GM12873 (cell line): ENCODE data around the gene IL10RB.

ENCODE experiments used
- CTCF ChIP-seq: IDR thresholded peaks from 2 replicates; pipeline ENCODE4 v1.5.1; 2012; ENCODE audit warnings: low read depth, mild to moderate bottlenecking, moderate library complexity, low read length, control low read depth; ENCODE audit not compliant: insufficient read depth; ENCODE audit errors: missing control alignments

IL10RB gene

GRCh38 chr21:33315946-33316710 lies 50.0 kb downstream of the IL10RB start:
- TF ChIP-seq CTCF: no peak

- TF ChIP-seq CTCF: no peak
Observed at GRCh38 chr21:33317145-33317544, 51.0 kb downstream of the IL10RB start.

GRCh38 chr21:33317786-33318486 lies 51.8 kb downstream of the IL10RB start:
- no peak for TF ChIP-seq CTCF

GRCh38 chr21:33324291-33325221 lies 58.4 kb downstream of the IL10RB start, which contains the start of gene IFNAR1:
Gene IFNAR1 (plus strand): TSS chr21:33324970. CDS start chr21:33325056, 86 bp downstream.
- TF ChIP-seq CTCF: no peak

- no peak for TF ChIP-seq CTCF
Observed at GRCh38 chr21:33325222-33326067, 59.3 kb downstream of the IL10RB start.

- no peak for TF ChIP-seq CTCF
Observed at GRCh38 chr21:33327326-33327725, 61.2 kb downstream of the IL10RB start.
